Gastroesophageal sphincter (tissue), 3 donors: ENCODE data around the gene DLX4.

ENCODE experiments used
- CTCF ChIP-seq, 4 experiments: fragments of 200-600 bp in 2 of 4; fragments of 450-650 bp in 2 of 4; sonication (generic) in 1 of 4; IDR thresholded peaks; one replicate each; pipeline ENCODE4 v1.5.1; 2017 to 2019; ENCODE audit warnings: antibody characterized with exemption in 4 of 4, mild to moderate bottlenecking in 2 of 4, moderate library complexity in 2 of 4
- EP300 ChIP-seq: sonication (generic); formaldehyde crosslinking; IDR thresholded peaks from one replicate; pipeline ENCODE4 v1.6.1; 2017; ENCODE audit warnings: antibody characterized with exemption, mild to moderate bottlenecking
- POLR2A ChIP-seq, 2 donors: fragments of 450-650 bp; IDR thresholded peaks; one replicate each; pipeline ENCODE4 v1.6.1; 2017; ENCODE audit warnings: antibody characterized with exemption in 2 of 2, mild to moderate bottlenecking in 2 of 2, moderate library complexity in 1 of 2
- POLR2AphosphoS5 ChIP-seq: sonication (generic); formaldehyde crosslinking; IDR thresholded peaks from one replicate; pipeline ENCODE4 v1.6.1; 2017; ENCODE audit warnings: antibody characterized with exemption

- TF ChIP-seq CTCF (IDR thresholded peaks at IDR 0.05) = no peak
- TF ChIP-seq POLR2AphosphoS5 = no peak
- TF ChIP-seq POLR2A (IDR thresholded peaks at IDR 0.05) = no peak
- TF ChIP-seq EP300 = no peak
Observed at GRCh38 chr17:49994085-49995054, 25.4 kb downstream of the DLX4 start.
